GM21529 (cell line): ENCODE data around the gene MSTN.

Source experiments
- ATAC-seq: cut with Tn5 transposase; IDR thresholded peaks from one replicate; pipeline ENCODE4 v1.9.1; 2021; ENCODE audit not compliant: unreplicated experiment

MSTN gene

GRCh38 chr2:190062601-190063000, at the start of gene MSTN:
TSS of gene MSTN (minus strand) at chr2:190062729. CDS start at chr2:190062596, 133 bp downstream.
- no peak for ATAC-seq

GRCh38 chr2:190111166-190111565, 48.6 kb upstream of the MSTN start:
- no peak for ATAC-seq

- ATAC-seq: no peak
These were observed 48.2 kb upstream of the MSTN start for GRCh38 chr2:190110699-190111098.

DNA sequence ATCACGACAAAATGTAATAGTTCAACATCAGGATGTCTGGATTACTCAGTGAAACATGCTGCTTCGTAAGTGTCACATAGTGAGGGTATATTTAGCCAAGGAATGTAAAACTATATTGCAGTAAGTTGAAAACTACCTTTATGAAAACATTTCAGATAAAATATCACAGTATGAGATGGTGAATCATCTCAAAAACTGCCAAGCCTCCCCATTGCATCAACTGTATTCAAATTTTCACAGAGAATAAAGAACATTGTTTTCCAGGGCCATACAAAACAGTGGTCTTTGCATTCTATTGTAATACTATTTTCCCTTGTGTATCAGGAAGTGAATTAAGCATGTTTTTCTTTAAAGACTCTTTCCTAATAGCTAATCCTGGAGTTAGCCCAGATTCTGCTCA, 47.6 kb upstream of the MSTN start:
- no peak for ATAC-seq

DNA sequence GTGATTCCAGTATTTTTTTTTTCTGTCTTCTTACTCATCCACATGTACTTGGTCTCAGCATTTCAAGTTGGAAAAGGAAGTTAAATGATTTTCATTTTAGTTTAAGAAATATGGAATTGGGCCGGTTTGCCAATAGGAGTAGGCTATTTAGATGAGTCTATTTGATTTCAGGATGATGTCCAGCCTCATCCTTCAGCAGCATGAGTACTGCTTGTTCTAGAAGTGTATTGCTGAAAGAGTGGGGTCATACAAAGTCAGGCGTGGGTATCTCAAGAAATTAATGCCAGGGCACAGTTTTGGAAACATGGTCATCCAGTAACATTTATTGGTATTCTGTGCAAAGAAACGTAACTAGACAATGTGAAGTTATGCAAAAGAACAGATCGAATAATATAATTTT, 44.9 kb upstream of the MSTN start:
- no peak for ATAC-seq

- ATAC-seq: no peak
These were observed 44.3 kb upstream of the MSTN start for GRCh38 chr2:190106783-190107182.

- no peak for ATAC-seq
These were observed 43.0 kb upstream of the MSTN start for GRCh38 chr2:190105554-190105953.

DNA sequence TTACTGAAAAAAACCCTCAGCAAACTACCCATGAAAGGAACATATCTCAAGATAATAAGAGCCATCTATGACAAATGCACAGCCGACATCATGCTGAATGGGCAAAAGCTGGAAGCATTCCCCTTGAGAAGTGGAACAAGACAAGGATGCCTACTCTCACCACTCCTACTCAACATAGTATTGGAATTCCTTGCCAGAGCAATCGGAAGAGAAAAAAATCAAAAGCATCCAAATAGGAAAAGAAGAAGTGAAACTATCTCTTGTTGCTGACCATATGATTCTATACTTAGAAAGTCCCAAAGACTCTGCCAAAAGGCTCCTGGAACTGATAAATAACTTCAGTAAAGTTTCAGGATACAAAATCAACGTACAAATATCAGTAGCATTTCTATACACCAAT, 40.6 kb upstream of the MSTN start:
- ATAC-seq: no peak

DNA sequence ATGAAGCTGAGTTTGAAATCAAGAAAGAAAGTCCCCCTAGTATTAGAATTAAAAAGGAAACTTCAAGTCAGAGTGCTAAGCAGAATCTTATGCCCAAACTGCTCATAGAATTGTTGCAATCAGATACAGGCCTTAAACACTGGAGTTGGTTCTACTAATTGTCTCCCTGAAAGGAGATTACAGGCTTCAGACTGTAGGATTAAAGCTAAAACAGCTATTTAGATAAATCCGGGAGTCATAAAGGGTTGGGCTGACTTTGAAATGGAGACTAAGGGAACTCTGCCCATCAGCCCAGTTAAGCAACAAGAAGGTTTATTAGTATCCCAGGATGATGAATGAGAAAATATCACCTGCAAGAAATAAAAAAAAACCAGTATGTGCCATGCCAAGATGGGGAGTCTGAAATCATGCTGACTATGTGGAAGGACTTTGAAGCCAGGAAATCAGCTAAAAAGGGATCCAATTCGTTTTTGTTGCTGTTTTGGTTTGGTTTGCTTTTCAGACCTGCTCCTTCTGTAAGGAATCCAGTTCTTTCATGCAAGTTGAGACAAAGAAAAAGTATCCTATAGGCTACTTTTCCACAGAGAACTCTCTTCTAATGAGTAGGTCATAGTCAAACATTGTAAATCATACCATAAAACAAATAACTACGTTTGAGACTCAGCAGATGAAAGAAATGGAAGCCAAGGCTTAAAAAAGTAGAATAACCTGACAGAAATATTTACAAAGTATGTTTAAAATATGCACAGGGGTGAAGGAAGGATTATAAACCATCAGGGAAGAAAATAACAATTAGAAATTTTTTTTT, 37.6 kb upstream of the MSTN start:
- ATAC-seq: no peak

GRCh38 chr2:190098851-190099250, 36.3 kb upstream of the MSTN start:
- no peak for ATAC-seq

DNA sequence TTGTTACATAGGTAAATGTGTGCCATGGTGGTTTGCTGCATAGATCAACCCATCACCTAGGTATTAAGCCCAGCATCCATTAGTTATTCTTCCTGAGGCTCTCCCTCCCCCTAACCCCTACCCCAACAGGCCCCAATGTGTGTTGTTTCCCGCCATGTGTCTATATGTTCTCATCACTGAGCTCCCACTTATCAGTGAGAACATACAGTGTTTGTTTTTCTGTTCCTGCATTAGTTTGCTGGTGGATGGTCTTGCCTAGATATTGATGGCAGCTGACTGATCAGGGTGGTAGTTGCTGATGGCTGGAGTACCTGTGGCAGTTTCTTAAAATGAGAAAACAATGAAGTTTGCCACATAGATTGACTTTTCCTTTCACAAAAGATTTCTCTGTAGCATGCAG, 34.6 kb upstream of the MSTN start:
- ATAC-seq: no peak

GRCh38 chr2:190094316-190094871, 31.9 kb upstream of the MSTN start:
- ATAC-seq: no peak

DNA sequence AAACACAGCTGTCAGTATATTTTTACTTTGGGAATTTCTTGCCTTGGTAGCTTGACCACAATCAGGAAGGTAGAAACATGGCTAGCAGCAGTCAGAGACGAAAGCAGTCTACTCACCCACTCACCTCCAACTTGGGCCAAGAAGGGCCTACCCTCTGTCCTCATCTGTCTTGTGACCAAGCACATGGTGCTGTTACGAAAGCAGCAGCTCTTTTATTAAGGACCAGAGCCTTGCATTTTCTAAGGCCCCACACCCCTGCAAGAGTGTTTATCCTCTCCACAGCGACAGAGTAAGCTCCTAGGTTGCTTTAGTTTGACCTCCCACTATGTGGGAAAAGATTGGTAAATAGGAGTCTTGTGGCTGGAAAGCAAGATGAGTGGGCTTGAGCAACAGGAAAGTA, 31.3 kb upstream of the MSTN start:
- no peak for ATAC-seq

- peak; percentile 64 for ATAC-seq
These were observed 27.6 kb upstream of the MSTN start for GRCh38 chr2:190090148-190090547.

DNA sequence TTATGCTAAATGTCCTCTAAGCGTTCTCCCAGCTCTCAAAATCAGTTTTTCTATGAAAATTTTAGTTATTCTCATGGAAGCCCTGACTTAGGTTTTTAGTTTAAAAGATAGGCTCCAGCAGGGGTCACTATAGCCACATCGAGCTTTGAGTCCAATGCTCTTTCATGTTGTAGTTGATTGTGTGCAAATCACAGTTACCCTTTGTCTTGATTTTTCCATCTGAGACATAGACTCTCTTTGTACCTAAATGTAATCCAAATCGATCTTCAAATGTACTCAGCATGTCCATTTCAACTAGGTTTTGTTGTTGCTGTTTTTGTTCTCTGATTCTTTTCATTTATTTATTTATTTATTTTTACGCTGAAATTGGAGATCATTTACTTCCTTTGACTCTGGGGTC, 26.4 kb upstream of the MSTN start:
- ATAC-seq: peak; percentile 71

DNA sequence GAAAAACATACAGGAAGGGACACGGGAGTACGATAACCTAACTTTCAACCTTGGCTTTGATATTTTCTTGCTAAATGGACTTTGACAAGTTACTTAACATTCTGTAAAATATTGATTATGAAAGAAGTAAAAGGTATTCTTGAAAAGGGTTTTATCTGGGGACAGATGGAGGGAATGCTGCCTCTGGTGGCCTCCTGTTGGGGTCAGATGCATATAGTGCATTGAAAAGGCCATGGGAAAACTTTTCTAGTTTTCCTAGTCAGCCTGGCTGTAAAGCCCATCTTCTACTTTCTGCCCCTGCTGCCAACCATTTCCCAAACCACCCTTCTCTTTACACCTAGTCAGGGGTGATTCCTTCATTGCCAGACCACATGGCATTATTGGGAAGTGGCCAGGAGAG, 22.2 kb upstream of the MSTN start:
- ATAC-seq: no peak

DNA sequence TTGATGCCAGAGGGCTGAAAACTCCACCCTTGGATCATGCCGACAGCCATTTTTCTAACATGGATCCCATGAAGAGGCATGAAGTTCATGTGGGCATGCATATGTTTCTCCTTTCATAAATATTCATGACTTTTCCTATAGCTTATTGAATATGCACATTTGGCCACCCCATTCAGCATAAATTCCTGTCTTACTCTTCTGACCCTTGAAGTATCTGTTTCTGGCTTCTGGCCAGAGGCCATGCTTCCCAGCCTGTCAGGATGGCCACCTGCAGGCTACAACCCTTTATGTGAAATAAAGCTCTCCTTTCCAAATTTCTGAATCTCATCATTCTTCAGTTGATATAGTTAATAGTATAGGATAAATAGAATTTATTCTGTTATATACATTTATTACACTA, 19.6 kb upstream of the MSTN start:
- ATAC-seq: no peak

- ATAC-seq: no peak
These were observed 18.1 kb upstream of the MSTN start for GRCh38 chr2:190080527-190081049.

- no peak for ATAC-seq
These were observed 16.6 kb upstream of the MSTN start for GRCh38 chr2:190079160-190079559.

DNA sequence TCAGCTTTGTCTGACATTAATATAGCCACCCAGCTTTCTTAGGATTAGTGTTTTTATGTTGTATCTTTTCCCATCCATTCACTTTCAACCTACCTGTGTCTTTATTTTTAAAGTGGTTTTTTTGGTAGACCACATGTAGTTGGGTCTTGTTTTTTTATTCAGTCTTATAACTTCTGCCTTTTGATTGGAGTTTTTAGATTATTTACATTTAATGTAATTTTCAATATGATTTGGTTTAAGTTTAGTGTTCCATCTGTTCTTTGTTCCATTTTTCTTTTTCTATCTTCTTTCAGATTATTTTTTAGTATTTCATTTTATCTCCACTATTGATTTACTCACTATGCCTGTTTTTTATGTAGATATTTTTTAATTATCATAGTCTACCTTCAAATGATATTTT, 13.1 kb upstream of the MSTN start:
- ATAC-seq: no peak

DNA sequence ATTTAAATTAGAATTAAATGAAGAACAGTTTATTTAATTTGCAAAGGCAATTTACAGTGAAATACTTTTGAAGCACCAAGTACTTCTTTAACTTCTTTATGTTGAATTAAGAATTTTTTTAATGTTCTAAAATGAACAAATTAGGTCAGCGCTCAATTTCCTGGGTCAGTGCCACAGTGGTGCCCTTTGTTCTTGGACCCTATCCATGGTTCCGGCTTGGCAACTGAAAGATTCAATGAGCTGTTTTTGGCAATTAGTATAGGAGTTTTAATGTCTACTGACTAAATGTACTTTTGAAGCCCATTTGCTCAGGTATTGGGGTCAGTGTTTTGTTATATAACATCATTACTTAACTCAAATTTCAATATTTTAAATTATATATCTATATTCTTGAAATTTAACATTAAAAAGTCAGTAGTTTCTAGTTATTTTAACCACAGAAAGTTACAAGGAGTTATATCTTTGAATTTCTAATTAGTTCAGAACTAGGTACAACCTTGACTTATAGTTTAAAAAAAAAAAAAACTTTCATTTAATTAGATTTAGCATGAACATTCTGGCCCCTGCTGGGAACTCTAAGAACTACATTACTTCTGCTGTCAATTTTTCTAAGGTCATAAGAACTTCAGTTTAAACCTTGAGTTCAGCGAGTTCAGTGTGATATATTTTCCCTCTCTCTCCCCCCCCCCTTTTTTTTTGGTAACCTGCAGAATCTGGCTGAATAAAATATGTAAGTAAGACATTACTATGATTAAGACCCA, 7.6 kb upstream of the MSTN start:
- ATAC-seq: peak; percentile 85

- ATAC-seq: no peak
These were observed 6.2 kb upstream of the MSTN start for GRCh38 chr2:190068764-190069163.
